Measurements from ENCODE around the gene PPP1R27. TPM values are rescaled to one million over a fixed set of nuclear protein-coding genes. Genes with fewer than 3 reads are reported as not detected.
"Not testable (repeated sequence)": the region's sequence is repeated elsewhere in the genome, so short reads cannot be mapped to it uniquely, and the experiment has no call there.

The PPP1R27 gene
- polyA plus RNA-seq, 3 donors = 0.17 to 0.26 TPM; not detected in 1

DNA sequence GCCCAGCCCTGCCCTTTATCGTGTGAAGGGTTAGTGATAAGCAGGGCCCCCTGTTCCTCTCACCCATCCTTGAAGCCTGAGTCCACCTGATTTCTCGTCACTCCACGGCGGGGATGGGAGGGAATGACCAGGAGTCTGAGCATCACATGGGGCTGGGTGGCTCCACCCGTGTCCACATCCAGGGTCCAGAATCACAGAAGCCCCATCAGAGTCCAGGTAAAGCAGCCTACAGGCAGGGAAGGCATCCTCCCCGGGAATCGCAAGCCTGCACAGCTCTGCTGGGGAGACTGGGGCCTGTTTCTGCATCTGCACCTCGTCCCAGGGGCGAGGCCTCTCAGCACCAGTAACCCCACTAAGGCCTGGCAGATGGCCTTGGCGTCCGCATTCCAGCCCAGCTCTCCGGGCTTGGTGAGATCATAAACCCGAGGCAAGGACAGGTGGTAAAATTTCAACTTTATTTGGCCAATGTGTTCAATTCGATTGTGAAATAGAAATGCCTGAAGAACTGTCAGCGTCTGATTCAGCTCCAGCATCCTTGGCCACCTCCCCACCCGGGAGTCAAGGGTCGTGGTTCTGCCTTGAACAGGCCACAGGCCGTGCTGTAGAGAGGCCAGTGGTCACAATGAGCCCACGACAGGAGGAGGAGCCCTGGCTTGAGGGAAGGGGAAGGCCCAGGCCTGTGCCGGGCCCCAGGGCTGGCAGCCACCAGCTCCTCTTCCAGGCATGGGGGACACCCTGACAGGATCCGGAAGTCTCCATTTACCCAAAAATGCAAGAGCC is 8.1 kb upstream of the PPP1R27 start:
- no peak for DNase-seq (ENCODE audit: low read depth in 3 of 3, low spot score in 2 of 3)

DNA sequence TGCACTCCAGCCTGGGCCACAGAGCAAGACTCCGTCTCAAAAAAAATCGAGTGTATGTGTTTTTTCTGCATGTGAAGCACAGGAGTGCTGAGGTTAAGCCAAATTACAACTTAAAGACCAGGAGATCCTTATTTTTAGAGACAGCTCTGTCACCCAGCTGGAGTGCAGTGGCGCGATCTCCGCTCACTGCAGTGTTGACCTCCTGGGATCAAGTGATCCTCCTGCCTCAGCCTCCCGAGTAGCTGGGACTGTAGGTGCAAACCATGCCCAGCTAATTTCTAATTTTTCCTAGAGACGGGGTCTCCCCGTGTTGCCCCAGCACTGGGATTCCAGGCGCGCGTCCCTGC is 7.5 kb upstream of the PPP1R27 start:
- no peak for DNase-seq (ENCODE audit: low read depth in 3 of 3, low spot score in 2 of 3)

DNA sequence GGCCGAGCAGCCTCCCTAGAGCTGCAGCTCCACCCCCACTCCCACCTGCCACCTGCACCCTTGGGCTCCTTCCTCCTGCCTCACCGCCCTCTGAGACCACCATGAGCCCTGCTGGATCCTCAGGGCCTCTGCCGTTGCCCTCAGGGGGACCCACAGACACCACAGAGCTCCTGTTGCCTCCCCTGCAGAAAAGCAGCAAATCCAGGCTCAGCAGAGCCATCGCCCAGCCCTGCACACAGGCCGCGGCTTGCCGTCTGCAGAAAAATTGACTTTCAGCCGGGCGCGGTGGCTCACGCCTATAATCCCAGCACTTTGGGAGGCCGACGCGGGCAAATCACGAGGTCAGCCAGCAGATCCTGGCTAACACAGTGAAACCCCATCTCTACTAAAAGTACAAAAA is 7.0 kb upstream of the PPP1R27 start:
- no peak for DNase-seq (ENCODE audit: low read depth in 3 of 3, low spot score in 2 of 3)

DNA sequence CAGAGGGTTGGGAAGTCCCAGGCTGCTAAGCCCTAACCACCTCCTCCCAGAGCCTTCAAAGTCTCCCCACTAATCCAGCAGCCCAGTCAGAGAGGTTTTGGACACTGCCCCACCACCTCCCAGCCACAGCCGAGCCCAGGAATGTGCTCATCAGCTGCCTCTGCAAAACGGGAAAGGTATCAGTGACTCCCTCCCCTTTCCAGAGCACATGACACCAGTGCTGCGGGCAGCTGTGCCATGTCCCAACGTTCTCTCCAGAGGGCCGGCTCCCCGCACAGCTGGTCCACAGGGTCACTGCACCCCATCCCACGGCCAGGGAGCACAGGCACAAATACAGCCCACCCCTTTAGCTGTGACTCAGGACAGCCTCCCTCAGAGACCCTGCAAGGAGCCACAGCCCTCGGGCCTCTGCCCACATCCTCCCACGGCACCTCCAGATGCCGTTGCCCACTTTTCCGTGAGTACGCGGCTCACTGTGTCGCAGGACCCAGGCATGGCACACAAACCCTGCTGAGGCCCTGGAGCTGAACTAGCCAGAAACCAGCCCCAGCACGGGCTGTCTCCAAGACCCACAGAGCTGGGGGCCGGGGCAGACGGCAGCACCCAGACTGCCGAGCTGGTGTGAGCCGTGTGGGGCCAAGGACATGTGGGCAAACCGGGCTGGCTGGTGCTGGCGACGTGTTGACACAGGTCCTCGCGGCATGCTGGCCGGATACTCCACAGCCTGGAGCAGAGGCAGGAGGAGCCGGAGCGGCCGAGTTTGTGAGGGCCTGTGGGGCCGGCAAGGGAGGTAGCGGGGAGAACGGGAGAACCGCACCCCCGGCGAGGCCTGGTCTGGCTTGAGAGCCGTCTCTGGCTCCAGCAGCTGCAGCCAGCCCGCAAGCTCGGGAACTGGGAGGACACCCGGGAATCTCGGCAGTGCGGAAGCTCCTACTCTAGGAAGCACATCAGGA is 6.3 kb upstream of the PPP1R27 start:
- DNase-seq (ENCODE audit: low read depth in 3 of 3, low spot score in 2 of 3) = no peak

DNA sequence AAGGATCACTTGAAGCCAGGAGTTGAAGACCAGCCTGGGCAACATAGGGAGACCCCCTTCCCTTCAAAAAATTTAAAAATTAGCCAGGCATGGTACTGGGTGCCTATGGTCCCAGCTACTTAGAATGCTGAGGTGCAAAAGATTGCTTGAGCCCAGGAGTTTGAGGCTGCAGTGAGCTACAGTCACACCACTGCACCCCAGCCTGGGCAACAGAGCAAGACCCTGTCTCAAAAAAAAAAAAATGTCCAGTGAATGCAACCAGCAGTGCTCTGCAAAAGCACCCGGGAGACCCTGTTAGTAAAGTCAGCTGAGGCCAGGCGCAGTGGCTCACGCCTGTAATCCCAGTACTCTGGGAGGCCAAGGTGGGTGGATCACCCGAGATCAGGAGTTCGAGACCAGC is 5.2 kb upstream of the PPP1R27 start:
- DNase-seq (ENCODE audit: low read depth in 3 of 3, low spot score in 2 of 3) = not testable (repeated sequence)

DNA sequence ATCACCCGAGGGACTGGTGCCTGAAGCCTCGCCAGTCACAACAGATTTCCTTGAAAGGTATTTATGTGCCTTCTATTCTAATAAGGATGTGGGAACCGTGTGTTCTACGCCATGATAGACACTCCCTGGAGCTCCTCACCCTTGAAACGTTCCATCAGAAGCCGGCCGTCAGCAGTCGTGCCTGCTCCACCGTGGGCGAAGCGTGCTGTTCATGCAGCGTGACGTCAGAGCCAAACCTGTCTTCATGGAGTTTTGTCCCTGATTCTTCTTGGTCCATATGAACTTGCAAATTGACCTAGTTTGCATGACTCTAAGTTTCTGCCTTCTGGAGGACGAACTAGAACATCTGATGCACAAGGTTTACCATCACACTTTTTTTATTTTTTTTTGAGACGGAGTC is 4.5 kb upstream of the PPP1R27 start:
- DNase-seq (ENCODE audit: low read depth in 3 of 3, low spot score in 2 of 3) = no peak

DNA sequence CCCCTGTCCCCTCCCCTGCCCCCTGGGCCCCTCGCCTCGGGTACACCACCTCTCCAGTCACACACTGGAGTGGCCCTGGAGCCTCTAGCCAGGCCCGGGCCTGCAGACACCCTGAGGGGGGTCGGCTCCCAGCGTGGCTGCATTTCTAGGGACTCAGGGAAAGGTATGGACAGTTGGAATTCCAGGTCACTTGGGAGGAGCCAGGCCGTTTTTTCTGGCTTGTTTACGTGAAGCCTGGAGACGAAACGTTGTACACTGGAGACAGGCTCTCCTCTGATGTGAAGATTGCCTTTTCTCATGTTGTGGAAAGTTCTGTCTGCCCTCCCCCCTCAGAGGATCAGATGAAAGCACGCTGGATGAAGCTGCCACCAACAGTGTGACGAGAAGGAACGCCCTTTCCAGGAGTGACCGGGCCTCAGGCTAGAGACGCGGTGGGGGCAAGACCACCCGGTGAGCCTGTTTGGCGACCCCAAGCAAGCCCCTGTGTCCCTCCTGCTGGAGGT is 4.0 kb upstream of the PPP1R27 start:
- no peak for DNase-seq (ENCODE audit: low read depth in 3 of 3, low spot score in 2 of 3)

DNA sequence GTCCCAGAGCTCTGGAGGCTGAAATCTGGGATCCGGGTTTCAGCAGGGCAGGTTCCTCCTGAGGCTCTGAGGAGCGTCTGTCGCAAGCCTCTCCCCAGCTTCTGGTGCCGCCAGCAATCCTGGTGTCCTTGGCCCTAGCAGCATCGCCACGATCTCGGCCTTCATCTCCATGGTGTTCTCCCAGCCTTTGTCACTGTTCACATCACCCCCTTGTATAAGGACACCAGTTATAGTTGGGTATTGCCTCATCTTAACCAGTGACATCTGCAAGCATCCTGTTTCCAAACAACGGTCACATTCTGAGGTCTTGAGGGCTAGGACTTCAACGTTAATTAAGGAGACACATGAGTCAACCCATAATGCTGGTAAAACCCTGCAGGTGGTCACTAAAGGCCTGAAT is 2.8 kb upstream of the PPP1R27 start:
- DNase-seq (ENCODE audit: low read depth in 3 of 3, low spot score in 2 of 3) = no peak

DNA sequence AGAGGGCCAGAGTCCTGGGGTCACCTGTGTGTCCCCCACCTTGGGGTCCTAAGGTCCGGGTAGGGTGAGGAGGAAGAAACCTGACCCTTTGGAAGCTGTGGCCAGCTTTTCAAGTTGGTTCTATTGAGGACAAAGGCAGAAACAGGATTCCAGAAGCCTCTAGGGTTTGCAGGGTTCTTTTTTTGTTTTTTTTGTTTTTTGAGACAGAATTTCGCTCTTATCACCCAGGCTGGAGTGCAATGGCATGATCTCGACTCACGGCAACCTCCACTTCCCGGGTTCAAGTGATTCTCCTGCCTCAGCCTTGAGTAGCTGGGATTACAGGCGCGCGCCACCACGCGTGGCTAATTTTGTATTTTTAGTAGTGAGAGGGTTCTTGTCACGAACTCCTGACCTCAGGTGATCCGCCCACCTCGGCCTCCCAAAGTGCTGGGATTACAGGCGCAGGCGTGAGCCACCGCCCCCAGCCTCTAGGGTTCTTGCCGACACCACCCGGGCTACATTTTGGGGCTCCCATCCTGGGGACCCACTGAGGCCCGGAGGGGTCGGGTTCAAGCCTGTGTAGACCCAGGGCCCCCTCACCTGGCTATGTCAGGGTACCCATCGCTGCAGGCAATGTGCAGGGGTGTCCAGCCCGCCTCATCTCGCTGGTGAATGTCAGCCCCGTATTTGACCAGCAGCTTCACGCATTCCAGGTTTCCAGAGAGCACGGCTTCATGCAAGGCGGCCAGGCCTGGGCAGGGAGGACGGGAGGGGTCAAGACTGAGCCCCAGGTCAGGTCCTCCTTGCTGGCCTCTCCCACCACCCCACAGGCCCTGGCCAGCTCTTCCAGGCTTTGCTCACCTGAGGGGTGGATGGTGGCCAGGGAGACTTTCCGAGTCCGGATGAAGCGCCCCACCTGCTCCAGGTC is 674 bp downstream of the PPP1R27 start:
- no peak for DNase-seq (ENCODE audit: low read depth in 3 of 3, low spot score in 2 of 3)

DNA sequence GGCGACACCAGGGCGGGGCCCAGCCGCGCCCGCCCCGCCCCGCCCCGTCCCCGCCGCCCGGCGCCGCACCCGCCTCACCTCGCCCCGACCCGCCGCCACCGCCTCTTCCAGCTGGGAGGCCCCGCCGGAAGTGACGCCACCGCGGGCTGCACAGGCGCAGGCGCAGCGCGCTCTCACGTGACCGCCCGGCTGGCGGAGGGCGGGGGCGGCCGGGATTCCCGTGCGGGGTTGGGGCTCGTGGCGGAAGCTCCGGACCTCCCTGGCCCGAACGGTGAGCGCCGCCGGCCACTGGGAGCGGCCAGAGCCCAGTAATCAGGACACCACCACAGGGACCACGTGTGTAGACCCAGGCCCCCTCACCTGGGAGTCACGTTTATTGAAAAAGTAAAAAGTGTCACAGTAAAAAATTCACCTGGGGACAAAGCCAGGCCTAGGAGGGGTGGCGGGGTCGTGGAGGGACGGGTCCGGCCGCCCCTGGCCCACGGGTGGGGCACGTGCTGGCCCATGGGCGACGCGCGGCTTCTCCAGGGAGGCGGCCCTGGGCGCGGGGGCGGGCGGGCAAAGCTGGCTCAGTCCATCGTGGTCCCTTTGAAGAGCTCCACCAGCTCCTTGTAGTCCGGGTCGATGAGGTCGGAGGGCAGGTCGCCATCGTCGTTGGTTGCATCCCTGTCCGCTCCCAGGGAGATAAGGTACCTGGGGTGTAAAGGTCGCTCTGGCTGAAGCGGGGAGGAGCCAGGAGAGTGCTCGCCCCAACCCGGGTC is 1.5 kb downstream of the PPP1R27 start, which contains the start of gene MCRIP1:
TSS of gene MCRIP1 (minus strand) at position 132 of the 761 bp plus-strand sequence. CDS start 8,785 bp downstream, outside the sequence.
- peak; percentile 60 to 86 (median 80) for DNase-seq (ENCODE audit: low read depth in 3 of 3, low spot score in 2 of 3)

DNA sequence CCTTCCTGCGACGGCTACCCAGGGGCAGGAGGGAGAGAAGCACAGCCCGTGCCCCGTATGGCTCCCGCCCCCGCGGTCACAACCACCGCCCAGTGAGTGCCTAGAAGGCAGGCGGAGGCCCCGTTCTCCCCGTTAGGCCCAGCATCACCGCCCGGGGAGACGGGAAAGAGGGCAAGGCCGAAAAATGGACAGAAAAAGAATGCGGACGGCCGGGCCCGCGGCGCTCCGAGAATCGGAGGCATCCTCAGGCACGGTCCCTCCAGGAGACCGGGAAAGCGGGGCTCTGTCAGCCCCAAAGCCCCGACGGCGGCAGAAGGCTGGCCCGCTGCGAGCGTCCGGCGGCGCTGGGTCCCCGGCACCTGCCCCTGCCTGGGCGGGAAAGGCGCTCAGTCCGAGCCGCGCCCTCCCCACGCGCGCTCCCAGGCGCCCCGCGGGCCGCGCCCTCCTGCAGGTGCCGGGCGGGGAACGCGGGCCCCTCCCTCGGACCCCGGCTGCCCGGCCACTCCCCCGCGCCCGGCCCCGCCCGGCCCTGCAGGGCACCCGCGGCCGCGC is 2.2 kb downstream of the PPP1R27 start:
- DNase-seq (ENCODE audit: low read depth in 3 of 3, low spot score in 2 of 3) = no peak

DNA sequence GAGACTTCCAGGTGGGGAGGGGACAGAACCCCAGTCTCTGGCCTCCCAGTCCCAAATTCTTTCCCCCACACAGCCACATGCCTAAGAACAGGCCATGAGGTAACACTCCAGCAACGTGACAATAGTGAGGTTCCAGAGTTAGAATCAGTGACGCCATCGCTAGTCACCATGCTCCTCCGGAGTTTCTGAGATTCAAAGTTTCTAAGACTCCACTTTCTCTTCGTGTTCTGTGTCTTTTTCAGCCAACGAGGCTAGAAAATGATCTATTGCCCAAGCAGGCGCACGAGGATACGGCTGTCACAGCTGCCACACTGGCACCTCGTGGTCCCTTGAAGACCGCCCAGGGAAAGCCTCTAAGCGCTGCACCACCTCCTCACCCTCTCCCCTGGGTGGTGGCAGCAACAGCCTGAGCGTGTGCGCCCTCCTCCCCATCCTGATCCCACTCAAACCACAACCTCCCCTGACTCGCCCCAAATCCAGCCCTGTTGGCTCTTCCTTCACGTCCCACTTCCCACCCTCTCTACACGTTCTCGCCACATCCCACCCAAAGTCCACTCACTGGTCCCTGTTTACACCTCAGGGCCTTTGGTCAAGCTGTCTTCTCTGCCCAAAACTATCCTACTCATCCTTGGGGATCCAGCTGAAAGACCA is 2.8 kb downstream of the PPP1R27 start:
- DNase-seq (ENCODE audit: low read depth in 3 of 3, low spot score in 2 of 3) = no peak

DNA sequence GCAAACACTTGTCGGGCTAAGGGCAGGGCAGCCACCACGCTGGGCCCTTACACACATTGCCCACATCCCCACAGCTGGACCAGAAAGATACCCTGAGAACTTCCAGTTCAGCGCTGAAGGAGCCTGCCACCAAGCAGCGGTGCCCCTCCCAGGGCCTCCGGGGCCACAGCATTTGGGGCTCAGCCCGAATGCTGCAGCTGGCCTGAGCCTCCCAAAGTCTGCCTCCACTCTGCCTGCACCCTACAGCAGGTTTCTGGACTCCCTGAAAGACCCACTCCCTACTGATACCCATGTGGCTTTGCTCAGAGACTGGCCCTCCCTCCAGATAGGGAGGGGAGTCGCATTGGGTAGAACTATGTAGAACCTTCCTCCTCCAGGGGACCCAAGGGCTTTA is 3.3 kb downstream of the PPP1R27 start:
- DNase-seq (ENCODE audit: low read depth in 3 of 3, low spot score in 2 of 3) = no peak

DNA sequence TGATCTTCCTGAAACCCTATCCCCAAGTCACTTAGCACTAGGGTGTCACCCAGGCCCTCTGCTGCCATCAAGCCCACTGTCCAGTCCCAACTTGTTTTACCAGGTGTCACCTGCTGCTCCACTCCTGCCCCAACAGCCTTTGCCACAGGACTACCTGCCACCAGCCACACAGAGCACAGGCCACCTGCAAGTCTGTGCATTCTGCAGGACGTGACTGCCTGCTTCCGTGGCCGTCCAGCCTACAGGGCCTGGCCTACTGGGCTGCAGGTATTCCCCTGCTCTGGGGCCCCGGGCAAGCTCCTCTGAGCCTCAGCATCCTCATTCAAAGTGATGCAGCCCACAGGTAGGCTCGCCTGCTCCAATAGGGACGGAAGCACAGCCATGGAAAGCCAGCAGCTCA is 5.0 kb downstream of the PPP1R27 start:
- no peak for DNase-seq (ENCODE audit: low read depth in 3 of 3, low spot score in 2 of 3)

DNA sequence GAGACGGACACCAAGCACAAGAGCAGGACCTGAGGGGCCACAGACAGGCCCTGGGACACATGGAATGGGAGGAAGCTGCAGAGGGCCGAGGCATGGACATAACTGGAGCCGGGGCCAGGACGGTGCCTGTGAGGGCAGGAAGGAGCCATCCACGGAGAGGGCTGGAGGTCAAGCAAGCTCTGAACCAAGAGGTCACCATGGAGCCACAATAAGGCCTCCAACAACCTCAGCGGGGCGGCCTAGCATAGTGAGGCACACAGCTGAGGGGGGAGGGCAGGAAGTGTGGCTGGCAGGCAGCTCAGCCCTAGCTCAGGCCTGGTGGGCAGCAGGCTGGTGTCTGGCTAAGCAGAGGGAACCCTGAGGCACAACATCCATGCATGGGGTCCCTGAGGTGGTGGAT is 6.2 kb downstream of the PPP1R27 start:
- DNase-seq (ENCODE audit: low read depth in 3 of 3, low spot score in 2 of 3) = no peak

DNA sequence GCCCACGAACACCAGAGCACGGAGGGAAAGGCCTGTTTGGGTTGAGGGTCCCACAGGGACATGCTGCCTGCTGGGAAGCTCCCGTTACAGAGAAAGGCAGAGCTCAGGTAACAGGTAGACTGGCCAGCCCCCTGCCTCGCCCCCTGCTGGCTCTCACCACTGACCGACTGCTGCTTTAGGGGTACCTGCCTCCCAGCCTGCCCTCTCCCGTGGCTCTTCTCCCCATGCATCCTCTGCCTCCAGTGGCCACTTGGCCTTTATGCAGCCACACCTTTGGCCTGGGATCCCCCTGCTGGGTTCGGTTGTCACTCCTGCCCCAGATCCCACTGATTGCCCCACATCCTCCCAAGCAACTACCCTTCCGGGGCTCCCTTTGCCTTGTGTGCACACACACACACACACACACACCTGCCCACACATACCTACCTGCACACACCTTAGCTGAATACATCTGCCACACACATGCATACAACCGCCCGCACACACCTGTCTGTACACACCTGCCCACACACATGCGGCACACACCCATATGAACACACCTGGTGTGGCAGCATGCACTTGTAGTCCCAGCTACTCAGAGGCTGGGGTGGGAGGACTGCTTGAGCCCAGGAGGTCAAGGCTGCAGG is 8.9 kb downstream of the PPP1R27 start:
- DNase-seq (ENCODE audit: low read depth in 3 of 3, low spot score in 2 of 3) = no peak

DNA sequence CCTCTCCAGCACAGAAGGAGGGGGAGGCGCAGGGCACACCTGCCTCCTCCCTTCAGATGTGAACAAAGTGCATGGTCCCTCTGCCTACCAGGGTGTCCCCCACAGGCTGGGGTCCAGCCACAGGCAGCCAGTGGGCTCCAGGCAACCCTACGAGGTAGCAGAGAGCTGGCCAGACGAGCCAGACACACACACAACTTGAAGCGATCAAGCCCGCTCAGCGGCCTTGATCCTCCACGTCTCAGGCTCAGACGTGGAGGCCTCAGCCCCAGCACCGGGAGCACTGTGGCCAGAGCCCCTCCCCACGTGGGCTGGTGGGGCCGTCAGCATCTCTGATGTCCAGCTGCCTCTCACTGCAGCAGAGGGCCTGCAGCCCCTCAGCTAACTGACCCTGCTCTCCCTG is 10.3 kb downstream of the PPP1R27 start:
- DNase-seq (ENCODE audit: low read depth in 3 of 3, low spot score in 2 of 3) = no peak

DNA sequence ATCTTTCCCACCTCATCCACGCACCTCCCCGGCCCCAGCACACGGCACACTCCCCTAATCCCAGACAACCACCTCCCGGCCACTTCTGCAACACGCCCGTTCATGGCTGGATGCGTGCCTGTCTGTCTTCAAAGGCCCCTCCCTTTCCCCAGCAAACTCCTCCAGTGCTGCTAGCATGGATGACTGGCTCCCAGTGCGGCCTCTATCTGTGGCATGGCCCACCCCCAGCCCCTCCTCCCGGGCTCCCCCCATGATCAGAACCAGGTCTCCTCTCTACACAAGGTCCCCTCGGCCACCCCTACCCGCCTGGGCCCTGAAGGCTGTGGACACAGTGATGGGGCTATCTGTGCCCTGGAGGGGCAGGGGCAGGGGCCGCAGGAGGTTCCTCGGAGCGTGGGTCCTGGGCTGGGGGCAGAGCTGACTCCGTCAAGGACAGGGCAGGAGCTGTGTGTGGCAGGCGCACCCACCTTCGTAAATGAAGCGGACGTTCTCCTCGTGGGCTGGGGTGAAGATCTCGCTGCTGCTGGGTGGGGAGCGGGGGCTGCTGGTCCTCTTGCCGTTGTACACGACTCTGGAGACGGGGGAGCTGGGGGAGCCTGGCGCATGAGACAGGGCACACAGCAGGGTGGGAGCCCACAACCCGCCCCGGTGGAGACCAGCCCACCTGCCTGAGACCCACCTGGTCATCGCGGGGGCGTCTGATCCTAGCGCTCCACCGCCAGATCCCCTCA is 10.9 kb downstream of the PPP1R27 start:
- DNase-seq (ENCODE audit: low read depth in 3 of 3, low spot score in 2 of 3) = no peak
